Activated CD4-positive, alpha-beta T cell treated with anti-CD3 and anti-CD28 coated beads, Interleukin-2, Interleukin-4, amounts not matched to agents 100 ng/mL and 50 ng/mL, durations not matched to agents 16 hours and 8 hours (primary cell): ENCODE results near the gene ZNF470.

Experiments used
- DNase-seq: peaks from one replicate; pipeline ENCODE4 v3.0.0-alpha.2; 2020; ENCODE audit warnings: low spot score

Gene ZNF470

GRCh38 chr19:56608274-56608964 lies 41.2 kb downstream of the ZNF470 start:
- no peak for DNase-seq

- no peak for DNase-seq
These were observed 44.0 kb downstream of the ZNF470 start for GRCh38 chr19:56611288-56611687.

GRCh38 chr19:56612737-56613136 lies 45.5 kb downstream of the ZNF470 start:
- DNase-seq: no peak

- DNase-seq: no peak
These were observed 46.4 kb downstream of the ZNF470 start for GRCh38 chr19:56613639-56614038.

- DNase-seq: no peak
These were observed 50.3 kb downstream of the ZNF470 start for GRCh38 chr19:56617531-56617930.

- DNase-seq: no peak
These were observed 51.9 kb downstream of the ZNF470 start for GRCh38 chr19:56619121-56619520.

GRCh38 chr19:56622374-56622773 lies 55.1 kb downstream of the ZNF470 start:
- no peak for DNase-seq

DNA sequence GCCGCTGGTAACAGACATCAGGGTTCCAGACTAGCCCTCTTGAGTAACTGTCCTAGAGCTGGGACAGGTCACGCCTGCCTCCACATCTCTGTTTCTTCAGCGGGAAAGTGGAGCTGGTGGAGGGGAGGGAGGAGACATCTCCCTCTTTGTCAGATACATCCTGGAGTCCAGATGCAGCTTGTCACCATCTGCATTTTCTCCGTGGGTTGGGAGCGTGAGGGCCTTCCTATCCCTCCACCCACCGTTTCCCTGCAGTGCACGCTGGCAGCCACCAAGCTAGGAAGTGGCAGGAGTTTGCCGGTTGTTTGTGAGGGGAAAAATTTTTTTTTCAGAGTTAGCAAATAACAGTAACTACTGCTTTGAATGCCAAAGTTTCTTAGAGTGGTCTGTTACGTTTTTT lies 55.7 kb downstream of the ZNF470 start:
- no peak for DNase-seq

GRCh38 chr19:56625708-56626107 lies 58.4 kb downstream of the ZNF470 start:
- DNase-seq: no peak

DNA sequence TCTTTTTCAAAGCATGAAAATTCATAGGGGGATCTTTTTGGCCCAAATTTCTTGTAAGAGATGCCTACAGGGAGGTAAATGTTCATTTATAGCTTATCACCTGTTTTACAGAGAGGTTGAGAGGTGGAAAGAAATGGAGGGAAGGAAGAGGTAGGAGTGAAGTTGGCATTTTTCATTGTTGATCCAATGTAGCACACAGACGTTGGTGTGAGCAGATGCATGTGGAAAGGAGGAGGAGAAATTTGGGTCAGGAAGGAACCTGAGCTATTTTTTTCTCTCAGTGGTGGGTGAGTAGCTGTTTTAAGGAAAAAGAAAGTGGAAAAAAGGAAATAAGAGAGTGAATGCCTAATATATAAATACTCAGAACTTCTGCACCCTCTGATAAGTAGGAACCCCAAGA lies 65.8 kb downstream of the ZNF470 start:
- no peak for DNase-seq

DNA sequence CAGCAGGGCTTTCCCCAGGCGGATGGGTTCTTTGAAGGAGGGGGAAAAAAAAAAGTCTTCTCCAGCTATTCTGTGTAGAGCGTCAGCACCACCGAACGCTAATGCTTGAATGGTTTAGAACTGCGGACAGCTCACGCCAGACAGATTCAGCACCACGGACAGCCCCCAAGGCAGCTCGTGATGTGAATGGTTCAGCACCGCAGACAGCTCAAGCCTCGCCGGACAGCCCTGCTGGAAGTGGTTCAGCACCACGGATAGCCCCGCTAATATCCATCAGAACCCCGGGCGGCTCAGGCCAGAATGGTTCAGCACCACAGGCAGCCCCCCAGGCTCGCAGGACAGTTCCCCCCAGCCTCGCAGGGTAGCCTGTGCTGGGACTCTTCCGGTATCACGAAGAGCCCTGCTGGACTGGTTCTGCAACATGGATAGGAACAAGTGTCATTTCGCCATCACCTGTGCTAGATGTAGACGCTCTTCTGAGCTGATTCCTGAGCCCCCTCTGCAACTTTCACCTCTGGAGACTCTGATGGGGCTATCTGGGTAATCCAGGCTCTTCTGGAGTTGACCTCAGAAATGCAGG lies 70.8 kb downstream of the ZNF470 start:
- DNase-seq: peak; percentile 32
